Duodenal mucosa (tissue), 2 donors: ENCODE results near the gene TAF6L.
A peak's percentile ranks its signal among the peaks of the same experiment; 100 is the strongest.
"Not testable (repeated sequence)": the region's sequence is repeated elsewhere in the genome, so short reads cannot be mapped to it uniquely, and the experiment has no call there.

Source experiments
- H3K27ac ChIP-seq: one replicate; pipeline ENCODE4 v1.7.0; 2013; ENCODE audit warnings: low read depth, low read length
- H3K27me3 ChIP-seq, 2 donors: one replicate each; pipeline ENCODE4 v1.7.0; 2013; ENCODE audit warnings: low read length in 2 of 2, control low read depth in 1 of 2; ENCODE audit not compliant: insufficient read depth in 2 of 2, control insufficient read depth in 1 of 2
- H3K36me3 ChIP-seq, 2 donors: one replicate each; pipeline ENCODE4 v1.7.0; 2013; ENCODE audit warnings: low read length in 2 of 2, control low read depth in 1 of 2; ENCODE audit not compliant: insufficient read depth in 2 of 2, control insufficient read depth in 1 of 2
- H3K4me1 ChIP-seq, 2 donors: one replicate each; pipeline ENCODE4 v1.7.0; 2013; ENCODE audit warnings: low read length in 2 of 2, control low read depth in 1 of 2; ENCODE audit not compliant: insufficient read depth in 2 of 2, control insufficient read depth in 1 of 2
- H3K4me3 ChIP-seq, 2 donors: one replicate each; pipeline ENCODE4 v1.7.0; 2013; ENCODE audit warnings: low read length in 2 of 2, low read depth in 1 of 2
- H3K9ac ChIP-seq, 2 donors: one replicate each; pipeline ENCODE4 v1.7.0; 2013; ENCODE audit warnings: low read length in 2 of 2, low read depth in 1 of 2
- H3K9me3 ChIP-seq, 2 donors: one replicate each; pipeline ENCODE4 v1.7.0; 2013; ENCODE audit warnings: low read length in 2 of 2, control low read depth in 1 of 2; ENCODE audit not compliant: control insufficient read depth in 1 of 2

Gene TAF6L

GRCh38 chr11:62730076-62730475 lies 41.1 kb upstream of the TAF6L start:
- not testable (repeated sequence) for H3K9me3 ChIP-seq, H3K27me3 ChIP-seq, H3K27ac ChIP-seq
- peak overlapping the region; percentile 48 to 98 for H3K4me3 ChIP-seq
- H3K4me1 ChIP-seq: peaks cover 9 to 15% of the 10 kb centered on the region in 2 donors
- H3K9ac ChIP-seq: peak overlapping the region; percentile 8 to 55
- peaks cover 8 to 16% of the 10 kb centered on the region in 2 donors for H3K36me3 ChIP-seq

GRCh38 chr11:62732830-62733229 lies 38.4 kb upstream of the TAF6L start:
- H3K4me3 ChIP-seq: no peak overlapping the region
- peaks cover 9 to 15% of the 10 kb centered on the region in 2 donors for H3K4me1 ChIP-seq
- no peaks in the 10 kb centered on the region for H3K9me3 ChIP-seq
- peaks cover 14 to 26% of the 10 kb centered on the region in 2 donors for H3K36me3 ChIP-seq
- H3K27ac ChIP-seq: no peak overlapping the region
- no peaks in the 10 kb centered on the region for H3K27me3 ChIP-seq
- no peak overlapping the region for H3K9ac ChIP-seq

- Histone ChIP-seq H3K9me3 (no peaks in the 10 kb centered on the region), H3K4me1 (no peaks in the 10 kb centered on the region), H3K9ac (no peak overlapping the region), H3K27me3 (no peaks in the 10 kb centered on the region), H3K27ac (no peak overlapping the region), H3K4me3 (no peak overlapping the region), H3K36me3 (peaks cover 19 to 45% of the 10 kb centered on the region in 2 donors)
Measured at GRCh38 chr11:62737196-62737595, 34.0 kb upstream of the TAF6L start.

GRCh38 chr11:62747475-62748160 lies 23.6 kb upstream of the TAF6L start:
- Histone ChIP-seq H3K27me3 (no peaks in the 10 kb centered on the region), H3K9ac (no peak overlapping the region), H3K4me3 (no peak overlapping the region), H3K36me3 (peaks cover 0 to 8% of the 10 kb centered on the region in 2 donors), H3K9me3 (no peaks in the 10 kb centered on the region), H3K27ac (no peak overlapping the region), H3K4me1 (peaks cover under 1 to 2% of the 10 kb centered on the region in 2 donors)

- not testable (repeated sequence) for H3K4me3 ChIP-seq, H3K9me3 ChIP-seq, H3K9ac ChIP-seq, H3K27ac ChIP-seq, H3K36me3 ChIP-seq, H3K27me3 ChIP-seq
- peaks cover 12% of the 10 kb centered on the region in 2 donors for H3K4me1 ChIP-seq
Measured at GRCh38 chr11:62749931-62750330, 21.3 kb upstream of the TAF6L start.

DNA sequence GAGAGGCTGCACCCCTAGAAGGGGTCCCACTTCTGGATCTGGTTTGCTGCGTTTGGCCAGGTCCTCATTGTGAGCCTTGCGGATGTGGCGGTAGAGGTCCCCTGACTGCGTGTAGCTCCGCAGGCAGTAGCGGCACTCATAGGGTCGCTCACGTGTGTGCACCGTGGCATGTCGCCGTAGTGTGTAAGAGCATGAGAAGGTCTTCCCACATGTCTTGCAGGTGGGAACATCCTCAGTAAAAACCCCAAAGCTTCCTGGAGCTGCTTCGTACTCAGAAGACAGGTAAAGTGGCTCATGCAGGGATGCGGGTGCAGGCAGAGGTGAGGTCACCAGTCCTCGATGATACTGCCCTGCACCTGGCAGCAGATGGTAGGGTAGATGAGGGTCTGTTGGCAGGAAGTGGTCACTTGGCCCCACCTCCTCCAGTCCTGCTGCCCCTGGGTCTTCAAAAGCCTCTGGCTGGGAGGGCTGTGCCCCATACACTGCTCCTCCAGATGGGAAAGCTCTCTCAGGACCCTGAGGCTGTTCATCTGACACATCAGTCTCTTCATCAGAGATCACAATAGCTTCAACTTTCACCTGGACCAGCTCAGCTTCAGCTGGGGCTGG lies 18.9 kb upstream of the TAF6L start:
- no peak overlapping the region for H3K9ac ChIP-seq
- H3K27ac ChIP-seq: no peak overlapping the region
- H3K4me1 ChIP-seq: peaks cover 12% of the 10 kb centered on the region in 2 donors
- no peaks in the 10 kb centered on the region for H3K27me3 ChIP-seq
- peaks cover 0 to 8% of the 10 kb centered on the region in 2 donors for H3K36me3 ChIP-seq
- H3K9me3 ChIP-seq: no peaks in the 10 kb centered on the region
- H3K4me3 ChIP-seq: peak overlapping the region in 1 of 2 donors; percentile 92

- H3K27ac ChIP-seq: peak overlapping the region; percentile 46
- H3K9ac ChIP-seq: peak overlapping the region; percentile 70 to 75
- peak overlapping the region; percentile 90 to 92 for H3K4me3 ChIP-seq
- H3K4me1 ChIP-seq: peaks cover 12% of the 10 kb centered on the region in 2 donors
- no peaks in the 10 kb centered on the region for H3K27me3 ChIP-seq
- H3K36me3 ChIP-seq: peaks cover 0 to 8% of the 10 kb centered on the region in 2 donors
- H3K9me3 ChIP-seq: no peaks in the 10 kb centered on the region
Measured at GRCh38 chr11:62752994-62753735, 18.0 kb upstream of the TAF6L start.

DNA sequence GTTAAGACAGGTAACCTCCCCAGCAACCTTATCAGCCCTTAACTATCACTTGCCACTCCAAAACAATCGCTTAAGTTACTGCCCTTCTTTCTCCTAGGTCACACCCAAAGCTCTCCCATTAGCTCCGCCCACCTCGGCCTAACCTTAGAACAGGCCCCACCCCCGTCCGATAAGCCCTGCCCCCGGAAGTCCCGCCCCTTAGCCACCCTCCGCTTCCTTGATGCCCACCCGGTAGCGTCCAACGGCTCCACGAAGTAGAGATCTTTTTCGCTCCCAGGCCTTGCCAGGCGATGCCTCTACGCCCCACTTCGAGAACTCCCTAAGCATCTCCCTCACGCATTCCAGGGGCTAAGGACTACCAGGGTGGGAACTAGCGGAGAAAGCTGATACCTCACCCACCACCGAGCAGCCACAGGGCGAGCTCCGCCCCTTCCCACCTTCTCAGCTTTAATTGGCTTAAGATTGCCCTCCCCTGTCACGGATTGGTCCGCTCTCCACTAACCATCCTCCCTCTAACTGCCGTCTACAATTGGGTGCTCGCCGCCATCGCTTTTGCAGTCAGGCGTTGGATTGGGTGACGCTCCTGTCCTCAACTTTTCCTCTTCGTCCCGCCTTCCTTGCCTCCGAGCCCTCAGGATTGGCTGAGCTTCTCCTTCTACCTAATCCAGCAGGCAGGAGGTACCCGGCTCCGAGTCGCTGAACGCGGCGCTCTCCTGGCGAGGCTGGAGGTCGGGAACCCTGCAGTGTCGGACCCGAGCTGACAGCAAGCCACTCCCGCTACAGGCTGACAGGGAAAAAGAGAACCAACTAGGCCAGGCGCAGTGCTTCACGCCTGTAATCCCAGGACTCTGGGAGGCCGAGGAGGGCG lies 17.2 kb upstream of the TAF6L start, which contains the start of gene ZBTB3:
ZBTB3 (minus strand) TSS at position 425 of the 868 bp plus-strand sequence. CDS start 496 bp downstream, outside the sequence.
- H3K27ac ChIP-seq: peak within 1 kb of the TSS; percentile 95
- H3K9me3 ChIP-seq: no peaks in the 10 kb centered on the region
- peaks cover 12% of the 10 kb centered on the region in 2 donors for H3K4me1 ChIP-seq
- peak within 1 kb of the TSS; percentile 90 to 92 for H3K4me3 ChIP-seq
- no peaks in the 10 kb centered on the region for H3K27me3 ChIP-seq
- H3K36me3 ChIP-seq: peaks cover 0 to 8% of the 10 kb centered on the region in 2 donors
- peak within 1 kb of the TSS; percentile 70 to 75 for H3K9ac ChIP-seq

GRCh38 chr11:62755086-62755615 lies 16.0 kb upstream of the TAF6L start:
- Histone ChIP-seq H3K36me3 (peaks cover 0 to 8% of the 10 kb centered on the region in 2 donors), H3K27ac (no peak overlapping the region), H3K4me3 (no peak overlapping the region), H3K9ac (no peak overlapping the region), H3K9me3 (no peaks in the 10 kb centered on the region), H3K4me1 (peaks cover 12% of the 10 kb centered on the region in 2 donors), H3K27me3 (no peaks in the 10 kb centered on the region)
